WTC11 (cell line): ENCODE data around the gene ZCCHC24. TPM values are rescaled to one million over a fixed set of nuclear protein-coding genes. Genes with fewer than 3 reads are reported as not detected.

Experiments
- ATAC-seq: fragments of 200-7000 bp; cut with Tn5 transposase; 2 replicates; pipeline ENCODE4 v1.10.0; 2021; ENCODE audit warnings: mild to moderate bottlenecking, moderate library complexity
- CTCF ChIA-PET: fragments of 300-600 bp; sonication (Branson Sonifier 250); formaldehyde crosslinking; loops from one replicate; lab custom pipeline; 2021; ENCODE audit warnings: antibody characterized with exemption; lab: Charles Lee
- POLR2A ChIA-PET: fragments of 350-600 bp; sonication (Branson Sonifier 250); formaldehyde crosslinking; loops from one replicate; lab custom pipeline; 2021; ENCODE audit warnings: antibody characterized with exemption; lab: Charles Lee
- DNase-seq: peaks from one replicate; pipeline ENCODE4 v3.0.0; 2021; ENCODE audit warnings: low spot score
- H3K27ac Mint-ChIP-seq: 2 replicates; pipeline ENCODE4 v1.8.0; 2021; ENCODE audit warnings: mixed read lengths
- H3K27me3 Mint-ChIP-seq: 2 replicates; pipeline ENCODE4 v1.8.0; 2021; ENCODE audit warnings: low read depth, mild to moderate bottlenecking, moderate library complexity, mixed read lengths
- H3K36me3 Mint-ChIP-seq: 2 replicates; pipeline ENCODE4 v1.8.0; 2021; ENCODE audit warnings: mixed read lengths
- H3K4me1 Mint-ChIP-seq: 2 replicates; pipeline ENCODE4 v1.8.0; 2022; ENCODE audit warnings: mixed read lengths
- H3K4me3 Mint-ChIP-seq: 2 replicates; pipeline ENCODE4 v1.8.0; 2021; ENCODE audit warnings: mild to moderate bottlenecking, moderate library complexity, mixed read lengths
- H3K9me3 Mint-ChIP-seq: 2 replicates; pipeline ENCODE4 v1.8.0; 2021; ENCODE audit warnings: mixed read lengths
- AFF4 ChIP-seq: sonication (generic); formaldehyde crosslinking; IDR thresholded peaks from 2 replicates; pipeline ENCODE4 v1.8.1; 2023; ENCODE audit warnings: mild to moderate bottlenecking, missing genetic modification reagents, borderline replicate concordance
- AR ChIP-seq: fragments of 250-450 bp; sonication (Bioruptor Pico); IDR thresholded peaks from 2 replicates; pipeline ENCODE4 v1.9.0; 2021; ENCODE audit warnings: mild to moderate bottlenecking
- CREM ChIP-seq: sonication (generic); formaldehyde crosslinking; IDR thresholded peaks from 2 replicates; pipeline ENCODE4 v1.8.1; 2022; ENCODE audit warnings: mild to moderate bottlenecking, missing genetic modification reagents, moderate library complexity
- ELF4 ChIP-seq: sonication (generic); formaldehyde crosslinking; IDR thresholded peaks from 2 replicates; pipeline ENCODE4 v1.8.1; 2022; ENCODE audit warnings: low read depth, mild to moderate bottlenecking, moderate library complexity, missing genetic modification reagents
- FOXP1 ChIP-seq: sonication (generic); formaldehyde crosslinking; IDR thresholded peaks from 2 replicates; pipeline ENCODE4 v1.8.0; 2022; ENCODE audit warnings: missing genetic modification reagents, mild to moderate bottlenecking, moderate library complexity, borderline replicate concordance
- FOXP4 ChIP-seq: sonication (generic); formaldehyde crosslinking; IDR thresholded peaks from 2 replicates; pipeline ENCODE4 v1.8.0; 2022; ENCODE audit warnings: mild to moderate bottlenecking, missing genetic modification reagents
- GABPB1 ChIP-seq: sonication (generic); formaldehyde crosslinking; IDR thresholded peaks from 2 replicates; pipeline ENCODE4 v1.8.1; 2023; ENCODE audit warnings: mild to moderate bottlenecking, missing genetic modification reagents
- HMGA2 ChIP-seq: fragments of 250-450 bp; sonication (Bioruptor Pico); IDR thresholded peaks from 2 replicates; pipeline ENCODE4 v1.4.0; 2021; ENCODE audit warnings: mild to moderate bottlenecking, moderate library complexity
- IRF2 ChIP-seq: sonication (generic); formaldehyde crosslinking; IDR thresholded peaks from 2 replicates; pipeline ENCODE4 v1.8.0; 2022; ENCODE audit warnings: low read depth, missing genetic modification reagents, borderline replicate concordance
- MXD4 ChIP-seq: fragments of 250-450 bp; sonication (Bioruptor Pico); IDR thresholded peaks from 2 replicates; pipeline ENCODE4 v1.8.0; 2021; ENCODE audit warnings: mild to moderate bottlenecking, moderate library complexity, borderline replicate concordance
- NFATC4 ChIP-seq: fragments of 250-450 bp; sonication (Bioruptor Pico); IDR thresholded peaks from 2 replicates; pipeline ENCODE4 v1.9.0; 2021; ENCODE audit warnings: mild to moderate bottlenecking
- SOX15 ChIP-seq: fragments of 250-450 bp; sonication (Bioruptor Pico); IDR thresholded peaks from 2 replicates; pipeline ENCODE4 v1.9.0; 2021; ENCODE audit warnings: mild to moderate bottlenecking
- SP1 ChIP-seq: sonication (generic); formaldehyde crosslinking; conservative IDR thresholded peaks from 2 replicates; pipeline ENCODE4 v1.8.1; 2022; ENCODE audit warnings: missing genetic modification reagents
- total RNA-seq: library from RNA; stranded (reverse); gene quantifications from 3 replicates; pipeline ENCODE4 v1.2.3, GENCODE V29; 2021
- TF ChIP-seq, protein P1 (sequence below): sonication (generic); formaldehyde crosslinking; conservative IDR thresholded peaks from 2 replicates; pipeline ENCODE4 v1.8.1; 2023; ENCODE audit warnings: mild to moderate bottlenecking, low read depth, missing genetic modification reagents, moderate library complexity
- TF ChIP-seq, protein P2 (sequence below): fragments of 250-450 bp; sonication (Bioruptor Pico); IDR thresholded peaks from 2 replicates; pipeline ENCODE4 v1.9.0; 2021; ENCODE audit warnings: moderate library complexity, mild to moderate bottlenecking, inconsistent platforms, borderline replicate concordance
- TF ChIP-seq, protein P3 (sequence below): fragments of 200-600 bp; IDR thresholded peaks from 2 replicates; pipeline ENCODE4 v1.8.0; 2022; ENCODE audit warnings: antibody characterized with exemption

Gene ZCCHC24
- total RNA-seq, 1 experiment from 2014 or later: 7.7 TPM

DNA sequence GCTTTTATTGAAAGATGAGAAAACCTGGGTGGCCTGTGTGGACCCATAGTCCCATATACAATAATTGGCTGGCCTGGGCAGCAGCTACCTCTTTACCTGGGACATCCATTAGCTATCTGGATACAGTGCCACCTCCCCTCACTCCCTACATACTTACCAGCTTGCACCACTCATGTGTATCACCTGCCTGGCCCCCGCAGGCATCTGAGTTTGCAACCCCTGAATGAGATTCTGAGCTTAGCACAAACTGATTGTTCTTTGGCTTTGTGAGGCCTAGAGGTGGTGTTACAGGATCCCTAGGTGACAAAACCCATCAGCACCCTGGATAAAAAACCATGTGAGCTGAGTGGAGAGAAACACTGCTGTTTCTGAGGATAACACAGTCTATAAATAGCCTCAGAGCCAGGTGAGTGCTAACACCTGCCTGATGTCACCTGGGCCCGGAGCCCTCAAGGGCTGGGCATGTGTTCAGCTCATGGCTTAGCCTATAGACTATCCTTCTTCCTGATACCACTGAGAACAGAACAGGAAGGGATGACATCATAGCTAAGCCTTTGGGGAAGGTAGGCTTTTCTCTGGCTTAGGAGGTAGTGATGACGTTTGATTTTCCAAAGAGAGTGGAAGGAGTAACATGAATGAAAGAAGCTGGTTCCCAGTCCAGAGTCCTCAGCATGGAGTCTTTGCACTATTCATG lies 100.8 kb downstream of the ZCCHC24 start (continued):
- TF ChIP-seq FOXP1: no peak
- TF ChIP-seq, protein P1, sequence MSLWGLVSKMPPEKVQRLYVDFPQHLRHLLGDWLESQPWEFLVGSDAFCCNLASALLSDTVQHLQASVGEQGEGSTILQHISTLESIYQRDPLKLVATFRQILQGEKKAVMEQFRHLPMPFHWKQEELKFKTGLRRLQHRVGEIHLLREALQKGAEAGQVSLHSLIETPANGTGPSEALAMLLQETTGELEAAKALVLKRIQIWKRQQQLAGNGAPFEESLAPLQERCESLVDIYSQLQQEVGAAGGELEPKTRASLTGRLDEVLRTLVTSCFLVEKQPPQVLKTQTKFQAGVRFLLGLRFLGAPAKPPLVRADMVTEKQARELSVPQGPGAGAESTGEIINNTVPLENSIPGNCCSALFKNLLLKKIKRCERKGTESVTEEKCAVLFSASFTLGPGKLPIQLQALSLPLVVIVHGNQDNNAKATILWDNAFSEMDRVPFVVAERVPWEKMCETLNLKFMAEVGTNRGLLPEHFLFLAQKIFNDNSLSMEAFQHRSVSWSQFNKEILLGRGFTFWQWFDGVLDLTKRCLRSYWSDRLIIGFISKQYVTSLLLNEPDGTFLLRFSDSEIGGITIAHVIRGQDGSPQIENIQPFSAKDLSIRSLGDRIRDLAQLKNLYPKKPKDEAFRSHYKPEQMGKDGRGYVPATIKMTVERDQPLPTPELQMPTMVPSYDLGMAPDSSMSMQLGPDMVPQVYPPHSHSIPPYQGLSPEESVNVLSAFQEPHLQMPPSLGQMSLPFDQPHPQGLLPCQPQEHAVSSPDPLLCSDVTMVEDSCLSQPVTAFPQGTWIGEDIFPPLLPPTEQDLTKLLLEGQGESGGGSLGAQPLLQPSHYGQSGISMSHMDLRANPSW (CRISPR knock-in tag): no peak

GRCh38 chr10:79342811-79343561 lies 102.4 kb downstream of the ZCCHC24 start:
- DNase-seq (no peak), ATAC-seq (no peak)
- peaks cover 5% of the 10 kb centered on the region for H3K9me3 Mint-ChIP-seq
- no peaks in the 10 kb centered on the region; the same call in 1 of the 2 replicates for H3K27me3 Mint-ChIP-seq
- peaks cover 3% of the 10 kb centered on the region; the same call in 1 of the 2 replicates for H3K4me1 Mint-ChIP-seq
- ChIA-PET POLR2A (no interaction called here), CTCF (interaction anchor here (0.9 to 1.6 kb wide), 2 partner anchors 31 to 145 kb away, joined by 3 read pairs; no protein-coding TSS in a partner anchor)
- H3K36me3 Mint-ChIP-seq: no peaks in the 10 kb centered on the region
- TF ChIP-seq, protein P2, sequence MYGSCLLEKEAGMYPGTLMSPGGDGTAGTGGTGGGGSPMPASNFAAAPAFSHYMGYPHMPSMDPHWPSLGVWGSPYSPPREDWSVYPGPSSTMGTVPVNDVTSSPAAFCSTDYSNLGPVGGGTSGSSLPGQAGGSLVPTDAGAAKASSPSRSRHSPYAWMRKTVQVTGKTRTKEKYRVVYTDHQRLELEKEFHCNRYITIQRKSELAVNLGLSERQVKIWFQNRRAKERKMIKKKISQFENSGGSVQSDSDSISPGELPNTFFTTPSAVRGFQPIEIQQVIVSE (CRISPR knock-in tag): no peak
- TF ChIP-seq HMGA2 (CRISPR knock-in tag) (no peak), AFF4 (CRISPR knock-in tag) (no peak), CREM (CRISPR knock-in tag) (no peak), NFATC4 (CRISPR knock-in tag) (no peak)
- TF ChIP-seq, protein P3, sequence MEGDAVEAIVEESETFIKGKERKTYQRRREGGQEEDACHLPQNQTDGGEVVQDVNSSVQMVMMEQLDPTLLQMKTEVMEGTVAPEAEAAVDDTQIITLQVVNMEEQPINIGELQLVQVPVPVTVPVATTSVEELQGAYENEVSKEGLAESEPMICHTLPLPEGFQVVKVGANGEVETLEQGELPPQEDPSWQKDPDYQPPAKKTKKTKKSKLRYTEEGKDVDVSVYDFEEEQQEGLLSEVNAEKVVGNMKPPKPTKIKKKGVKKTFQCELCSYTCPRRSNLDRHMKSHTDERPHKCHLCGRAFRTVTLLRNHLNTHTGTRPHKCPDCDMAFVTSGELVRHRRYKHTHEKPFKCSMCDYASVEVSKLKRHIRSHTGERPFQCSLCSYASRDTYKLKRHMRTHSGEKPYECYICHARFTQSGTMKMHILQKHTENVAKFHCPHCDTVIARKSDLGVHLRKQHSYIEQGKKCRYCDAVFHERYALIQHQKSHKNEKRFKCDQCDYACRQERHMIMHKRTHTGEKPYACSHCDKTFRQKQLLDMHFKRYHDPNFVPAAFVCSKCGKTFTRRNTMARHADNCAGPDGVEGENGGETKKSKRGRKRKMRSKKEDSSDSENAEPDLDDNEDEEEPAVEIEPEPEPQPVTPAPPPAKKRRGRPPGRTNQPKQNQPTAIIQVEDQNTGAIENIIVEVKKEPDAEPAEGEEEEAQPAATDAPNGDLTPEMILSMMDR: no peak
- no peak overlapping the region for H3K27ac Mint-ChIP-seq
- no peak overlapping the region for H3K4me3 Mint-ChIP-seq

GRCh38 chr10:79342295-79342761 lies 103.1 kb downstream of the ZCCHC24 start:
- no peak for DNase-seq
- Mint-ChIP-seq H3K4me1 (peaks cover 3% of the 10 kb centered on the region; the same call in 1 of the 2 replicates), H3K27ac (no peak overlapping the region), H3K4me3 (no peak overlapping the region), H3K27me3 (no peaks in the 10 kb centered on the region; the same call in 1 of the 2 replicates), H3K36me3 (no peaks in the 10 kb centered on the region), H3K9me3 (peaks cover 8% of the 10 kb centered on the region)
- ChIA-PET POLR2A (no interaction called here), CTCF (interaction anchor here (0.9 to 1.6 kb wide), 2 partner anchors 32 to 146 kb away, joined by 3 read pairs; no protein-coding TSS in a partner anchor)
- no peak for ATAC-seq
- no peak for TF ChIP-seq IRF2 (CRISPR knock-in tag)
- no peak for TF ChIP-seq SP1 (CRISPR knock-in tag)
- TF ChIP-seq SOX15 (CRISPR knock-in tag): no peak
- no peak for TF ChIP-seq GABPB1 (CRISPR knock-in tag)
- no peak for TF ChIP-seq MXD4
- TF ChIP-seq FOXP4 (CRISPR knock-in tag): no peak
- no peak for TF ChIP-seq ELF4
- no peak for TF ChIP-seq FOXP1
- TF ChIP-seq AR (CRISPR knock-in tag): no peak
